Naive thymus-derived CD8-positive, alpha-beta T cell (primary cell): ENCODE data around the gene GC. TPM values are rescaled to one million over a fixed set of nuclear protein-coding genes. Genes with fewer than 3 reads are reported as not detected.
"Not testable (repeated sequence)": the region's sequence is repeated elsewhere in the genome, so short reads cannot be mapped to it uniquely, and the experiment has no call there.

Source experiments
- ATAC-seq, 2 donors: fragments of 150-1000 bp; cut with Tn5 transposase in 1 of 2; sonication (Bioruptor Pico), chemical (Tn5 transposase) in 1 of 2; 1 replicate in 1 of 2; 2 replicates in 1 of 2; pipeline ENCODE4 v1.10.0; 2021; ENCODE audit warnings: mild to moderate bottlenecking in 2 of 2, moderate library complexity in 2 of 2
- POLR2A ChIA-PET: fragments of 350-600 bp; sonication (Branson Sonifier 250); formaldehyde crosslinking; loops from one replicate; lab custom pipeline; 2021; ENCODE audit warnings: antibody characterized with exemption; lab: Charles Lee
- DNase-seq, 10 donors: peaks; one replicate each; pipeline versions ENCODE4 v3.0.0 to v3.0.0-alpha.2; 2020 to 2022
- H3K27ac Mint-ChIP-seq, 10 donors: one replicate each; pipeline ENCODE4 v1.8.0; 2020 to 2022; ENCODE audit warnings: mild to moderate bottlenecking in 10 of 10, mixed read lengths in 10 of 10, moderate library complexity in 4 of 10, inconsistent platforms in 1 of 10
- H3K27me3 Mint-ChIP-seq, 5 donors: one replicate each; pipeline ENCODE4 v1.8.0; 2021 to 2022; ENCODE audit warnings: mixed read lengths in 5 of 5
- H3K36me3 Mint-ChIP-seq, 3 donors: one replicate each; pipeline ENCODE4 v1.8.0; 2020 to 2022; ENCODE audit warnings: mixed read lengths in 3 of 3, mild to moderate bottlenecking in 2 of 3, inconsistent platforms in 1 of 3
- H3K4me1 Mint-ChIP-seq, 4 donors: one replicate each; pipeline ENCODE4 v1.8.0; 2021 to 2022; ENCODE audit warnings: mixed read lengths in 4 of 4
- H3K4me3 Mint-ChIP-seq, 10 donors: one replicate each; pipeline ENCODE4 v1.8.0; 2020 to 2022; ENCODE audit warnings: mild to moderate bottlenecking in 10 of 10, mixed read lengths in 10 of 10, moderate library complexity in 6 of 10, inconsistent platforms in 1 of 10
- H3K9me3 Mint-ChIP-seq, 9 donors: one replicate each; pipeline ENCODE4 v1.8.0; 2020 to 2022; ENCODE audit warnings: mixed read lengths in 9 of 9, mild to moderate bottlenecking in 3 of 9, inconsistent platforms in 1 of 9, moderate library complexity in 1 of 9
- polyA plus RNA-seq, 3 donors: library from polyadenylated mRNA; unstranded; fragments of 300-500 nt; fragmentation: Illumina TruSeq; gene quantifications; one replicate each; pipeline ENCODE4 v1.2.3, GENCODE V29; 2021
- total RNA-seq, 8 experiments: library from RNA in 2 of 8; stranded (reverse) in 2 of 8; gene quantifications; one replicate each; pipeline ENCODE4 v1.2.3 and lab custom pipeline; 2021 to 2026

The GC gene
- total RNA-seq (not detected), polyA plus RNA-seq (not detected), total RNA-seq (lab: John Stamatoyannopoulos, UW) (0 reads per million in 6 experiments)

- no peak for ATAC-seq
- H3K27ac Mint-ChIP-seq: no peak within 1 kb of the TSS
- H3K27me3 Mint-ChIP-seq: peaks cover 0 to 9% (median 5%) of the 10 kb centered on the region in 5 donors
- no peak within 1 kb of the TSS for H3K4me3 Mint-ChIP-seq
- peaks cover 0 to 3% (median 0%) of the 10 kb centered on the region in 9 donors for H3K9me3 Mint-ChIP-seq
- no peak for DNase-seq
- H3K4me1 Mint-ChIP-seq: no peaks in the 10 kb centered on the region
- no peaks in the 10 kb centered on the region for H3K36me3 Mint-ChIP-seq
- POLR2A ChIA-PET: no interaction called here
Observed at GRCh38 chr4:71783972-71784371, at the start of gene GC. Gene GC (minus strand): TSS chr4:71784079. CDS start chr4:71784018, 61 bp downstream.

- H3K27me3 Mint-ChIP-seq: peaks cover 0 to 2% (median 0%) of the 10 kb centered on the region in 5 donors
- no peak for DNase-seq
Observed at GRCh38 chr4:71833232-71833900, 49.5 kb upstream of the GC start.

GRCh38 chr4:71832049-71832448, 48.2 kb upstream of the GC start:
- no peak for ATAC-seq
- H3K9me3 Mint-ChIP-seq: peaks cover 0 to 3% (median 0%) of the 10 kb centered on the region in 9 donors
- H3K4me3 Mint-ChIP-seq: no peak overlapping the region
- H3K27ac Mint-ChIP-seq: no peak overlapping the region
- H3K36me3 Mint-ChIP-seq: no peaks in the 10 kb centered on the region
- DNase-seq: no peak
- peaks cover 0 to 2% (median 0%) of the 10 kb centered on the region in 5 donors for H3K27me3 Mint-ChIP-seq
- H3K4me1 Mint-ChIP-seq: no peaks in the 10 kb centered on the region
- POLR2A ChIA-PET: no interaction called here

More at GRCh38 chr4:71833232-71833900, 49.5 kb upstream of the GC start:
- ATAC-seq: no peak
- H3K9me3 Mint-ChIP-seq: peaks cover 0 to 3% (median 0%) of the 10 kb centered on the region in 9 donors
- H3K4me1 Mint-ChIP-seq: no peaks in the 10 kb centered on the region
- H3K36me3 Mint-ChIP-seq: no peaks in the 10 kb centered on the region
- no peak overlapping the region for H3K27ac Mint-ChIP-seq
- no peak overlapping the region for H3K4me3 Mint-ChIP-seq
- POLR2A ChIA-PET: no interaction called here

- no peaks in the 10 kb centered on the region for H3K4me1 Mint-ChIP-seq
- peaks cover 0 to 9% (median 0%) of the 10 kb centered on the region in 9 donors for H3K9me3 Mint-ChIP-seq
- POLR2A ChIA-PET: no interaction called here
- no peaks in the 10 kb centered on the region for H3K36me3 Mint-ChIP-seq
- H3K4me3 Mint-ChIP-seq: no peak overlapping the region
- ATAC-seq (no peak), DNase-seq (no peak)
- H3K27ac Mint-ChIP-seq: no peak overlapping the region
- H3K27me3 Mint-ChIP-seq: peaks cover 0 to 2% (median 0%) of the 10 kb centered on the region in 5 donors
Observed at GRCh38 chr4:71830497-71831190, 46.8 kb upstream of the GC start.

- ATAC-seq: no peak
- DNase-seq: no peak
- H3K4me3 Mint-ChIP-seq: no peak overlapping the region
- H3K36me3 Mint-ChIP-seq: no peaks in the 10 kb centered on the region
- peaks cover 0 to 2% (median 0%) of the 10 kb centered on the region in 5 donors for H3K27me3 Mint-ChIP-seq
- POLR2A ChIA-PET: no interaction called here
- H3K27ac Mint-ChIP-seq: no peak overlapping the region
- peaks cover 0 to 11% (median 1%) of the 10 kb centered on the region in 9 donors for H3K9me3 Mint-ChIP-seq
- no peaks in the 10 kb centered on the region for H3K4me1 Mint-ChIP-seq
Observed at GRCh38 chr4:71828470-71828869, 44.6 kb upstream of the GC start.

GRCh38 chr4:71827826-71828225, 43.9 kb upstream of the GC start:
- no peaks in the 10 kb centered on the region for H3K36me3 Mint-ChIP-seq
- no peak overlapping the region for H3K27ac Mint-ChIP-seq
- no peaks in the 10 kb centered on the region for H3K4me1 Mint-ChIP-seq
- DNase-seq: no peak
- ATAC-seq: no peak
- H3K27me3 Mint-ChIP-seq: peaks cover 0 to 2% (median 0%) of the 10 kb centered on the region in 5 donors
- H3K9me3 Mint-ChIP-seq: peaks cover 0 to 11% (median under 1%) of the 10 kb centered on the region in 9 donors
- no peak overlapping the region for H3K4me3 Mint-ChIP-seq
- POLR2A ChIA-PET: no interaction called here

GRCh38 chr4:71816676-71817303, 32.9 kb upstream of the GC start:
- no peak for ATAC-seq
- H3K27me3 Mint-ChIP-seq: peaks cover 0 to 5% (median 0%) of the 10 kb centered on the region in 5 donors
- peaks cover 0 to 2% (median 0%) of the 10 kb centered on the region in 9 donors for H3K9me3 Mint-ChIP-seq
- H3K4me3 Mint-ChIP-seq: no peak overlapping the region
- DNase-seq: no peak
- POLR2A ChIA-PET: no interaction called here
- no peaks in the 10 kb centered on the region for H3K36me3 Mint-ChIP-seq
- no peaks in the 10 kb centered on the region for H3K4me1 Mint-ChIP-seq
- H3K27ac Mint-ChIP-seq: no peak overlapping the region

- H3K9me3 Mint-ChIP-seq: peaks cover 0 to 2% (median 0%) of the 10 kb centered on the region in 9 donors
- no peaks in the 10 kb centered on the region for H3K4me1 Mint-ChIP-seq
- H3K36me3 Mint-ChIP-seq: no peaks in the 10 kb centered on the region
- no peak overlapping the region for H3K4me3 Mint-ChIP-seq
- POLR2A ChIA-PET: no interaction called here
- ATAC-seq (no peak), DNase-seq (no peak)
- no peak overlapping the region for H3K27ac Mint-ChIP-seq
- H3K27me3 Mint-ChIP-seq: peaks cover 0 to 5% (median 0%) of the 10 kb centered on the region in 5 donors
Observed at GRCh38 chr4:71814433-71814832, 30.6 kb upstream of the GC start.

- H3K4me1 Mint-ChIP-seq, ATAC-seq, H3K27me3 Mint-ChIP-seq, H3K36me3 Mint-ChIP-seq, H3K4me3 Mint-ChIP-seq, H3K27ac Mint-ChIP-seq, DNase-seq, POLR2A ChIA-PET: not testable (repeated sequence)
- peaks cover 0 to 11% (median 0%) of the 10 kb centered on the region in 9 donors for H3K9me3 Mint-ChIP-seq
Observed at GRCh38 chr4:71809805-71810204, 25.9 kb upstream of the GC start.

- Mint-ChIP-seq H3K36me3 (no peaks in the 10 kb centered on the region), H3K9me3 (peaks cover 0 to 11% (median 0%) of the 10 kb centered on the region in 9 donors), H3K27me3 (peaks cover 0 to 6% (median 0%) of the 10 kb centered on the region in 5 donors), H3K4me1 (no peaks in the 10 kb centered on the region), H3K27ac (no peak overlapping the region), H3K4me3 (no peak overlapping the region)
- DNase-seq: no peak
- POLR2A ChIA-PET: no interaction called here
- no peak for ATAC-seq
Observed at GRCh38 chr4:71807469-71807868, 23.6 kb upstream of the GC start.

GRCh38 chr4:71805230-71805629, 21.4 kb upstream of the GC start:
- H3K4me3 Mint-ChIP-seq, H3K27me3 Mint-ChIP-seq, DNase-seq, POLR2A ChIA-PET, H3K36me3 Mint-ChIP-seq, H3K4me1 Mint-ChIP-seq, ATAC-seq, H3K27ac Mint-ChIP-seq: not testable (repeated sequence)
- peaks cover 0 to 11% (median 0%) of the 10 kb centered on the region in 9 donors for H3K9me3 Mint-ChIP-seq

- POLR2A ChIA-PET, H3K4me3 Mint-ChIP-seq, H3K4me1 Mint-ChIP-seq, DNase-seq, H3K36me3 Mint-ChIP-seq, H3K27me3 Mint-ChIP-seq, ATAC-seq, H3K27ac Mint-ChIP-seq: not testable (repeated sequence)
- H3K9me3 Mint-ChIP-seq: peaks cover 0 to 11% (median 0%) of the 10 kb centered on the region in 9 donors
Observed at GRCh38 chr4:71804017-71804697, 20.3 kb upstream of the GC start.
